Stimulated activated CD4-positive, alpha-beta T cell treated with anti-CD3 and anti-CD28 coated beads, TNF-alpha, amount 100 ng/mL, for 24 hours (primary cell): ENCODE measurements around the gene CCDC92.
A peak's percentile ranks its signal among the peaks of the same experiment; 100 is the strongest.

Experiments
- DNase-seq, 3 experiments: peaks; one replicate each; pipeline ENCODE4 v3.0.0-alpha.2; 2020; ENCODE audit warnings: low read depth in 3 of 3

The CCDC92 gene

DNA sequence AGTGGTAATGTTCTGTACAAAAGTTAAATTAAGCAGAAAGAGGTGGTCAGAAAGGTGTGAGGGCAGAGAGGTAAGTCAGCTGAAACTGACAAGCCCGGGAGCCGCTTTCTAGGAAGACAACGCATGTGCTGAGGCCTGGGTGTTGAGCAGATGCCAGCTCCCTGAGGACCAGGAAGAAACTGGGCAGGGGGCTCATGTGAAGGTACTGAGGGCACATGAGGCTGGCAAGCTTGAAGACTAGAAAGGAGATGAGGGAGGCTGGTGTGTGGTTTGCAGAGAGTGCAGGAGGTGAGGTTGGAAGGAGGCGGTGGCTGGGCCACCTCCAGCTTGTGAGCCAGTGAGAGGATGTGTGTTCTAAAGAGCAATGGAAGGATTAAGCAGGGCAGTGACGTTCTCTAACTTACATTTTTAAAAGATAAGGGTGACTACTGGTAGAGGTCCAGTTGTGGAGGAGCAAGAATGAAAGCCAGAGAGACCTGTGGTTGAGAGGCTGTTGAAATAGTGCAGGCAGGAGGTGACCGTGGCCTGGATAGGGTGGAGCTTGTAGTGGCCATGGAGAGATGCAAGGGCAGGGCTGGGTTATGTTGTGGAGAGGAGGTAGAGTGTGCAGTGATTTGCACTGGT, 29.5 kb upstream of the CCDC92 start:
- DNase-seq: no peak

DNA sequence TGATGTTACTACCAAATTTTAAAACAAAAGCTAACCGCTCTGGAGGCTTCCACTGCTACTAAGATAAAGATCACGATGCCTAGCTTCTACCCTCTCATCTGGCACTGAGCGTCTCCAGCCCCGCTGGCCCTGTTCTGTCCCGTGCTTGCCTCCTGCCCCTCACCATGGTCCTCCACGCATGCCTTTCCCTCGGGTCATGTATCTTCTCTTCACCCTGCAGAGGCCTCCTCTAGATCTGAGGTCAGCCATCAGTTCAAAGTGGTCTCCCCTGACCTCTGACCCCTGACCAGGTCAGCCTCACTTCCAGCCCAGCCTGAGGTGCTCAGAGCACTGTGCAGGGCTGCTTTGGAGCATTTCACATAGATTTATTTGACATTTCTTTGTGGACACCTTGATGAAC, 28.7 kb upstream of the CCDC92 start:
- no peak for DNase-seq

DNA sequence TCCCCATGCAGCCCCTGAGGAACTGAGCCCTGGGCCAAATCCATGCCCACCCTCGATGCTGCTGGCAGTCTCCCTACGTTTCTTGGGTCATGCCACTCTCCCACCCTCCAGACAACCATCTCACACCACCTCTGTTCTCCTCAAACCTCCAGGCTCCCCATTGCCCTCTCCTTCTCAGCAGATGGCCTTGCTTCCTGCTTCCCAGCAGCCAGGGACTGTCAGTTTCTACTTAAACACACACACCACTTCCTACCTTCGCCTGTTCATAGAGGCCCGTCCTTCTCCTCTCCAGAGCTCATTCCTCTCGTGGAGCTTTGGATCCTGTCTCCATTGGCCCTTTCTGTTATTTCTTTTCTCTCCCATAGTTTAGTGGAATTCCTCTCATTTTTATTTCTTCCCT, 27.5 kb upstream of the CCDC92 start:
- DNase-seq: no peak

DNA sequence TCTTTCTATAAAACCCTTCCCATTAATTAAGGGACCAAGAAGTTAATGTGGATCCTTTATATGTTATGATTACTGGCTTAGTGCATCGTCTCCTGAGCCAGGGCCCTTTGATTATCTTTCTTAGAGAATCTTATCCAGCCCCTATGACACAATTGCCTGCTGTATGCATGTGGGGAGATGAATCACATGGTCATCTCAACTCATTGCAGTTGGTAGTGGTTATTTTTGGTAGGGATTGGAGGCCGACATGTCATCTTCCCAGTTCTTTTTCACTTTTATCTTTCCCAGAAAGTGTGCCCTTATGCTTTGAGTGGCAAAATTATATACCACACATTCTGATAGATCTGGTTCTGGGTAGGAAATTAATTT, 26.3 kb upstream of the CCDC92 start:
- DNase-seq: no peak

DNA sequence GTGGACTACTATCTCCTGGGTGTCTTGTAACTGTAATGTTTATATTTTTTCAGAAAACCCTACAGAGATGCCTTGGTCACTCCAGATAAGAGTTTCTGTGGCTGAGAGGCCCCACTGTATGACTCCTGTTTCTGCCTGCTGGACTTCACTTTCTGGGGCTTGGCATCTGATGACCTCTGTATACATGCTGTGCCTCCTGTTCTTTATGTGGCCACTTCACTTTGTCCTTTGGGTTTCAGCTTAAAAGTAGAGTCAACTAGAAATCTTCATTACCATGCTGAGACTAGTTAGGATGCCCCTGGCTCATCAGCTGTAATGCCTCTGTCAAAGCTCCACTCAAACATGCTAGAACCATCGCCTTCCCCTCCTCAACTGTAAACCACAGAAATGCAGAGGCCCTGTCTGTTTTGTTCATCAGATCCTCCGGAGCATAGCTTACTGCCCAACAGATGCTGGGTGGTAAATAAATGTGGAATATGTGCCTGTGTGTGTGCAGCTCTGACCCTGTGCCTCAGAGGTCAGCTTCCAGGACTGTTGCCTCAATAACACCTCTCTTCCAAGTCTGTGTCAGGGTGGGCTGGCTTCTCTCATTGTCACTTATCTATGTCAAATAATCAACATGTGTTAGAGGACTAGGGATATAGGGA, 25.8 kb upstream of the CCDC92 start:
- no peak for DNase-seq

DNA sequence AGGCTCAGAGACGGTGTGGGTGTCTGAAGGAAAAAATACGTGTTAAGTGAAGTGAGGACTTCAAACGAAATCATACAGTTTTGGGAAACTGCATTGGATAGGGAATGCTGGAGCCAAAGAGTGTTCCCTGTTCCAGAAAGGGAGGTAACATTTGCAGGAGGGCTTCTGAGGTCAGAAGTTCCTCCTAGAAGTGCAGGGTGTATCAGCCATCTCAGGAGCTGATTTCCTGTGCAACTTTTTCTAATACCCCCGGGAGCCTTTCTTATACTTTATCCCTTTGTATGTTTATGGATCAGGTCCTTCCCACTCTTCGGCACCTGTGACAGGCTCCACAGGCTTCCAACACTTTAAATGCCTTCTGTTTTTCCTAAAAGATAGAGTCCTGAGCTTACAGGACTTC, 25.3 kb upstream of the CCDC92 start:
- DNase-seq: no peak

DNA sequence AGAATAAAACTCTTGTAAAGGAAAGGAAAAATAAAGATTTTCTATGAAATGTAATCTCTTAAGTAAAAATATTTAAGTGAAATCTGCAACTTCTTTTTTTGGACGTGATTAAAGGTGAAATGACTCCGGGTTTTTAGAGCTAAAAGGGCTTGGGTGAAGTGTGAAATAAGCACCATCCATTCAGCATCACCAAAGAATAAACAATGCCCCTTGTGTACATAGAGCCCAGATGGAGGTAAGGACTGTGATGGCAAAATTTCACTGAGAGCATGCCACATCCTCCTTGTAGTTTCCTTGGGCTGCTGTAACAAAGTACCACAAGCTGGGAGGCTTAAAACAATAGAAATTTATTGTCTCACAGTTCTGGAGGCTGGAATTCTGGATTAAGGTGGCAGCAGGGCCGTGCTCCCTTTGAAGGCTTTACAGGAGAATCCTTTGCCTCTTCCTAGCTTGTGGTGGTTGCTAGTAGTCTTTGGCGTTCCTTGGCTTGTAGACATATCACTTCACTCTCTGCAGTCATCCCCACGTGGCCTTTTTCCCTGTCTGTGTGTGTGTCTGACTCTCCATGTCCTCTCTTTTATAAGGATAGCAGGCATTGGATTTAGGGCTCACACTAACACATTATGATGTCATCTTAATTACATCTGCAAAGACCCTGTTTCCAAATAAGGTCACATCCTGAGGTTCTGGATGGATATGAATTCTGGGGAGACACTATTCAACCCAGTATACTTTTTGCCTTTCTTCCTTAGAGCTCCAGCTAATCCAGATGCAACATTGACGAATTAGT, 24.6 kb upstream of the CCDC92 start:
- DNase-seq: no peak

DNA sequence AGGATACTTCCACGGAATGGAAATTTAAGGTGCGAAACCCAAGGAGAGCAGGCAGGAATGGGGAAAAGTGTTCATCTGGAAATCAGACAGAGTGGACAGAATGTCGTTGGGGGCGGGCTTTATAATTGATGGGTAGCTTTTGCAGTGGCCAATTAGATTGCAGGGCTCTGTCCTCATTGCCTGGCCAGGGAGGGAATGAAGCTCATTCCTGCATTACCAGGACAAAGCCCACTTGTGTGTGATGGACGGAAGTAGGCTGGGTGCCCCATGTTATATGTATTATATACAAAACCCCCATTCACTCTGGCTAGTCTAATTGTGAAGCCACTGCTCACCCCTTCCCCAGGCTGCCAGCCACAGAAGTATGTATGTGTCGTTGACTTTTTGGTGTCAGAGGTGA, 23.9 kb upstream of the CCDC92 start:
- no peak for DNase-seq

DNA sequence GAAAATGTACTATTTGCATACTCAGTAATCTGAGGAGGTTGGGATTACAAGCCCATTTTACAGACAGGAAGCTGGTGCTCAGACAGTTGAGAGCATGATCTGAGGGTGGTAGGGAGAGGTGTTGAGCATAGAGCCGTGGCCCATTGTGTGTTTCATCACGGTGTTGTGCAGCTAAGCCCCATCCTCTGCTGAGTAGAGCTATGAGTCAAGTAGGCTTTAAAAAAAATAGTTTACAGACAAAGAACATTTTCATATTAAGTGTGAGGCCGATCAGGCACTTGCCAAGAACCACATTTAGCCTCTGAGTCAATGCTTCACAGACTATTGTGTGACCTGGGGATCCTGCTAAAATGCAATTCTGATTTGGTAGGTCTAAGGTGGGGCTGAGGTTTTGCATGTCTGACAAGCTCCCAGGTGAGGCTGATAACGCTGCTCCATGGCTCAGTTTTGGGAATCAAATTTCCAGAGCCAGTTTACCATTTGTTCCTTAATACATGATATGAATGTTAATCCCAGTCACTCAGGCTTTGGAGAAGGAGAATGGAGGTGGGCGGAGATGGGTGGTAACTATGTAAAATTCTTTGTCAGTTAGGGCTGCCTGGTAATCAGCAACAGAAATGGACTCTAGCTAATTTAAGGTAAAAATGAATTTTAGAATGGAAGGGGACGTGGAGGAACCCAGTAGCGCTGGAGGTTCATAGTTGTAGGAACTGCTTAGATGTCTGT, 22.6 kb upstream of the CCDC92 start:
- no peak for DNase-seq

DNA sequence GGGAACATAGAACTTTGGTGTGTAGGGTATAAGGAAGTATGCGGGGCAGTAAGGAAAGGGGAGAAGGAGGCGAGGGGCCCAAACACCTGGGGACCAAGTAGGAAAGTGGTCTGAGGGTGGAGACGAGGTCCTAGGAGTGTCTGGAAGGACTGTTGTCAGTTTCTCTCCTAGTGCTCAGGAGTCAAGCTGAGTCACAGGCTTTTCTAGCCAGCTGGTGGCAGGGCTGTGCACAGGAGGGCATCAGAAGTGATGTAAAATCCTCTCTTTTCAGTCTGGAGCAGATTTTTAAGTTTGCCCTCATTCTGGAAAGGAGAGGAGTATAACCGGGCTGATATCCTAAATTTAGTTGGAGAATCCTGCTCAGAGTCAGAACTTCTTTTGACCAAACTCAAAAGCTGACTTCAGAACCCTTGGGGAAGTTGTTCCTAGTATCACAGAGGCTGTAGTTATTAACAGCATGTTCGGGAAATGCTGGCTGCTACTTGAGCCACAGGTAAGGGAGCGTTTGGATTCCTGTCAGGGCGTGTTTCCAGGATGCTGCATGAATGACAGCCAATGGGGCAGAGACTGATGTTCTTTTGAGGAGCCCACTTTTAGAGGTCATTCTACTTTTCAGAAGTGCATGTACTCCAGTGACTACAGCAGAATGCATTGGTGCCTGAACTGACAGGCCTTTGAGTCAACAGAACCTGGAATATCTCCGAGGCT, 19.6 kb upstream of the CCDC92 start:
- DNase-seq: no peak

DNA sequence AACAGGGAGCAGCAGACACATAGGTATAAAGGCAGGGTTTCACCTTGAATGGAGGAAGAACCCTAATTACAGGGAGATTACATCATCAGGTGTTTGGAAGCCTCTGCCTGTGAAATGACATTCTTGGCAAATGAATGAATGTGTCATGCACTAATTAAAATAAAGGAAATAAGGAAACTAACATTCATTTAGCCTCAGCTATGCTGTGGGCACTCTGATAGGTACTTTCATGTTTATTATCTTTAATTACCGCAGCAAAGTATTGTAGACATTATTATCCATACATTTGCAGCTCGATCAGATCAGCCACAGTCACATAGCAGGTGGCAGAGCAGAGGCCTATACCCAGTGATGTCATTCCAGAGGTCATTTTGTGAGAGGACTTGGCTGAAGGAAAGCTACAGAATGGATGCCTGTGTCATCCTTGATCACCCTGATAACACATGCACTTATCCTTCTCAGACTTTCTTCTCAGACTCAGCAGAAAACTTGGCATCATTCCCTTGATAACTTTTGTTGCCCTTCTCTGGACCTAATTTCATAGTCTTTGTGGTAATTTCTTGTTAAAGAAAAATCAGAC, 18.8 kb upstream of the CCDC92 start:
- DNase-seq: no peak

DNA sequence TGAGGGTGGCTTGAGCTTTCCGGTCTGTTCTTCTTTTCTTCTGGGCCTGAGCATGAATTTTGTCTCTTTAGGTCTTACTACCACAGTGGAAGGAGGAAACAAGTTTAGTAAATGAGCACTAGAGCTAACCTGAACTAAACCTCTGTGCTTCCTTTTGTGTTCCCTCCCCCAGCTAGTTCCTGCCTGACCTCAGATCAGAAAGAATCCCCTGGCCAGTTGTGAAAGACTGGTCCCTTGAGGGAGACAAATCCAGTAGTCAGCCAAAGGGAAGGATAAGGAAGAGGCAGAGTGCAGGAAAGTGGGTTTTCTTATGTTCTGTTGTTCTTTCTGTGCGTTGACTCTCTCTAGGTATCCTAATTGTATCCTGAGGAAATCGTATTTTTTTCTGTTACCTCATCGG, 17.9 kb upstream of the CCDC92 start:
- no peak for DNase-seq

DNA sequence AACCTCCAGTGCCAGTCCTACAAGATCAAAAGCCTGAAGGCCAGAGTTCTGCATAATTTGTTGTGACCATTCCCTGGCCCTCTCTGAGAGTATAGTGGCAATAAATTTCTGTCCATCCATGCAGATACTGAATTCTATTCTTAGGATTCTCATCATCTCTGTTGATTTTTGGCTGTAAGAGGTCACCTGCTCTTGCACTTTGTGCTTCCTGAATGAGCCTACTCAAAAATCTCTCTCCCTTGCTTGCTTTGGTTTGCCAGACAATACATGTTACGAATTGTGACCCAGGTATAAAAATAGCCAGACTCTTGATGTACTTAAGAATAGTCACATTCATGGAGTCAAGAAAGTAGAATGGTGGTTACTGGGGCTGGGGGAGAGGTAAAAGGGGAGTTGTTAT, 17.1 kb upstream of the CCDC92 start:
- DNase-seq: no peak

DNA sequence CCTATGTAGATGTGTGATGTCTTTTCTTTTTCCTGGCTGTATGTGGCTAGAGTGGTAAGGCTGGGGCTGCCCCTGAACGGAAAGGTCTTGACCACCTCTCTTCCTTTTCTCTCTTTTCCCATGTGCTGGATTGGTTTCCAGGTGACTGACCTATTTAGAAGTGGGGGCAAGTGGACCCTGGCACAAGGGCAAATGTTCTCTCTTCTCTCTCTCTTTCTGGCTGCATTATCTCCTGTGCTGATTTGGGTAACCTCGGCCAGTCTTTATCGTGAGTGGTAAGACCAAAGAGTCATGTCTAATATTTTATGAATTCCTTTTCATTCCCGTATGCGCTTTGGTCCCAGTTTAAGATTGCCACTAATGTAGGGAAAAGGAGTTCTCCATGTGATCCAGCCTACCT, 16.5 kb upstream of the CCDC92 start:
- DNase-seq: no peak

DNA sequence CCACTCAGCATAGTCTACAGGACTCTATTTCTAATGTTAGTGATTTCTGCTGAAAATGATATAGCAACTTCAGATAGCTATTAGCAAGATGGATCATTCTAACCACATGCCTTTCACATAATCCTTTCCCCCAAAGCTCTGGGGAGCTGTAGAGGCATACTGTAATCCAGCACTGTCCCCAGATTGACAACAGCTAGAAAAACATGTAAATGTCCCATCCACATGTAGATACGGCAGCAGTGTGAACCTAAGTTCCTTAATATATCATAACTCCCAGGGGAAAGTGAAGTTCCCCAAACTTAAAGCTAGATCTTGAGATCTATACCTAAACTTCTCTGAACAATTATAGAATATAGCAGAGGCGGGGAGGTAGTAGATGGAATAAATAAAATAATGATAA, 14.4 kb upstream of the CCDC92 start:
- DNase-seq: no peak

DNA sequence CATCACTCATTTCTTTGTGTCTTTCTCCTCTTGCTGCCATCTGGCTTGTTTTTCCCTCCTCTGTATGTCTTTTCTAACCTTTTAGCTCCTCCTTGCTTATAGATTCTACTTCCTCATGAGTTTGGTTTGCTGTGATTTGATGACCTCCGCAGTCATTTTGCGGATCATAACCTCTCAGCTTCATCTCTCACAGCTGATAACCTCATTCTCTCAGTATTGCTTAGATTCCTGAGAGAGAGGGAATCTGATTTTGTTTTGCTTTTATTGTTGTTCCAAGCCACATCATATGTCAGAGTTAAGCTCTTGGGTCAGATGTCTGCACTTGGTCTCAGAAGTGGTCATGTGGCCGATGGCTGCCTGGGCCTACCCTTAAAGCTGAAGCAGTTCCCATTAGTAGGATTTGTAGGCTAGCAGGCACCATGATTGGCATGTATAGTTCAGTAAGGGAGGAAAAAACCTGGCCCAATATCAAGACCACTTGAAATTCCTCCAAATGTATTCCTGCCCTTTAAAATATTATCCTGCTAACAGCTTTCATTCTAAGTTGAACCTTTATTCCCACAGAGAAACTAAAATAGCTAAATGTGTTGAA, 13.8 kb upstream of the CCDC92 start:
- DNase-seq: no peak

DNA sequence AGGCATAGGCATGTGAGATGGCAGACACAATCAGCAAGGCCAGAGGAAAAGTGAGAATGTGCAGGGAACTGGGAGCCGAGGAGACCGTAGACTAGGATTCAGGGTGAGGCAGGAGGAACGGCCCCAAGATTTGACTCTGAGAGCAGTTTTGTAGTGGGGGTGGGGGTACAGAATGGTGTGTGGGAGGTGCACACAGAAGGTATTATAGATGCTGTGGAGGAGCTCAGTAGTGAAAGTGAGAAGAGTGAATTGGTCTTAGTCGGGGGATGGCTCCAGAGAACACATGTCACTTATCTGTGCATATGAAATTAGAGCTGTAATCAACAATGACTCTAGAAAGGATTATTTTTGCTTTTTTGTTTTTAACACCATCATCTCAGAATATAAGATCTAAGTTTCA, 12.3 kb upstream of the CCDC92 start:
- no peak for DNase-seq

DNA sequence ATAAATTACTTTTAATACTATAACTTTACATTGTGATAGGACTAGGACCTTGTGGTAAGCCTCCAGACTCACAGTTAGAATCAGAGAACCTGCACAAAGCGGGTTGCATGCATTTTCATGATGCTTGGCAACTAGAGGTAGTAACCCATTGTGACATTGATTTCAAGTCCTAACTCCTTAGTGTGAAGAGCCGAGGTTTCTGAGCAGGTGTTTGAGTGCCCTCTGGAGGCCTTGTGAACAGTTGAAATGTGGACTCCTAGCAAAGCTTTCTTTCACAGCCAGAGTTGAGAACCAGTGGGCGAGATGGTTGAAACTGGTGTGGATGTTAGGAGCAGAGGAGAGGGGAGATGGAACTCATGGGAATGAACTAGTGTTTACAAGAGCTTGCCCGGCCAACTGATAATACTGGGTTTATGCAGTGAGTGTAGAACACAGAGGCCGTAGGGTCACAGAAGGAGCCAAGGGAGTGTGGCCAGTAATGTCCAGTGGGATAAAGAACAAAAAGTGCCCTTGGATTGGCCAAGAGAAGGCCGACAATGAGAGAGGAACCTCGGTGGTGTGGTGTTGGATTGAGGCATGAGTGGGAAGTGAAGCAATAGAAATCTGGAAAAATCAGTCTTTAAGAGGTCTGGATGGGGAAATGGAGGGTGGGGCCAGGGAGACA, 11.3 kb upstream of the CCDC92 start:
- peak in 1 of 3 experiments; percentile 26 for DNase-seq

DNA sequence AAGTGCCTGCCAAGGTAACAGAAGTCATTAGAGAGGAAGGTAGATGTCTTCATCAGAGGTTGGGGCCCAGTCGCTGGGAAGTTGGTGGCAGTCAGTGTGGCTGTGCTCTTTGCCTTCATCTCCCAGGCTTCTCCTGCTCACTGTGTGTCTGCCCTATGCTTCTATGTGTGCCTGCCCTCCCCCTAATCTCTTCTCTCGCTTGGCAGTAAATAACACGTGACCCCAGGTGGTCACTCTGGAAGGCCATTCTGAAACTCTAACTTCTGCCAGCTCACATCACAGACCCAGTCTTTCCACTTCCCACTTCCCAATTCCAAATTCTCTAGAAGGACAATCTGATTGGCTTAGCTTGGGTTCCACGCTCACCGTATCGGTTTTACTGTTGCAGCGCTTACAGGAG, 9.6 kb upstream of the CCDC92 start:
- no peak for DNase-seq

DNA sequence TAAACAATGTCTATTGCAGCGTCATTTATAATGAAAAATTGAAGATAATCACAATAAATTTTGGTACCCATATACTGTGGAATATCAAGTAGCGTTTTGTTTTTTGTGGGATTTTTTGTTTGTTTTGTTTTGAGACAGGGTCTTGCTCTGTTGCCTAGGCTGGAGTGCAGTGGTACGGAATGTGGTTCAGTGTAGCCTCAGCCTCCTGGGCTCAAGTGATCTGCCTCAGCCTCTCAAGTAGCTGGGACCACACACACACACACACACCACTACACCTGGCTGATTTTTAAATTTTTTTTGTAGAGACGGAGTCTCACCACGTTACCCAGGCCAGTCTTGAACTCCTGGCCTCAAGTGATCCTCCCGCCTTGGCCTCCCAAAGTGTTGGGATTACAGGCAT, 6.9 kb upstream of the CCDC92 start:
- no peak for DNase-seq
